Ramos (cell line): ENCODE results near the gene CWC15.
"Not testable (repeated sequence)": the region's sequence is repeated elsewhere in the genome, so short reads cannot be mapped to it uniquely, and the experiment has no call there.

Experiments used
- in situ Hi-C: fragments of 300-500 bp; cut with MboI; formaldehyde crosslinking; loops from one replicate; pipeline ENCODE4 v1.14.3; 2022; ENCODE audit warnings: low sequenced_read_pairs; ENCODE audit not compliant: unreplicated experiment

CWC15 gene

GRCh38 chr11:94973099-94973968 is at the start of gene CWC15, which contains the start of gene KDM4D:
Gene CWC15, minus strand, starts transcription at chr11:94973556. Its CDS starts 1,371 bp downstream, at chr11:94972185.
Gene KDM4D, plus strand, starts transcription at chr11:94973709. Its CDS starts 23,664 bp downstream, at chr11:94997373.
- in situ Hi-C loops: no loop called here

- in situ Hi-C loops: not testable (repeated sequence)
These were observed 48.1 kb upstream of the CWC15 start for GRCh38 chr11:95021468-95021867.

- in situ Hi-C loops: no loop called here
These were observed 42.8 kb upstream of the CWC15 start for GRCh38 chr11:95016139-95016538.

- in situ Hi-C loops: no loop called here
These were observed 40.9 kb upstream of the CWC15 start for GRCh38 chr11:95014184-95014821.

GRCh38 chr11:95011376-95011775 is 38.0 kb upstream of the CWC15 start:
- in situ Hi-C loops: no loop called here

- in situ Hi-C loops: no loop called here
These were observed 32.3 kb upstream of the CWC15 start for GRCh38 chr11:95005642-95006041.

- in situ Hi-C loops: no loop called here
These were observed 30.4 kb upstream of the CWC15 start for GRCh38 chr11:95003716-95004115.

GRCh38 chr11:94998285-94998684 is 24.9 kb upstream of the CWC15 start:
- in situ Hi-C loops: no loop called here

GRCh38 chr11:94997437-94997836 is 24.1 kb upstream of the CWC15 start:
- in situ Hi-C loops: no loop called here

- in situ Hi-C loops: no loop called here
These were observed 20.1 kb upstream of the CWC15 start for GRCh38 chr11:94993400-94993943.

GRCh38 chr11:94988748-94989147 is 15.4 kb upstream of the CWC15 start:
- in situ Hi-C loops: no loop called here

GRCh38 chr11:94987378-94987777 is 14.0 kb upstream of the CWC15 start:
- in situ Hi-C loops: no loop called here

- in situ Hi-C loops: no loop called here
These were observed 2.2 kb upstream of the CWC15 start for GRCh38 chr11:94975599-94975998.

- in situ Hi-C loops: no loop called here
These were observed 822 bp upstream of the CWC15 start for GRCh38 chr11:94974178-94974577.

GRCh38 chr11:94972700-94973098 is 657 bp downstream of the CWC15 start:
- in situ Hi-C loops: no loop called here

GRCh38 chr11:94968334-94968958 is 4.9 kb downstream of the CWC15 start:
- in situ Hi-C loops: no loop called here

- in situ Hi-C loops: no loop called here
These were observed 8.4 kb downstream of the CWC15 start for GRCh38 chr11:94964934-94965333.

GRCh38 chr11:94961255-94961654 is 12.1 kb downstream of the CWC15 start:
- in situ Hi-C loops: no loop called here

- in situ Hi-C loops: no loop called here
These were observed 12.9 kb downstream of the CWC15 start for GRCh38 chr11:94960488-94960887.

GRCh38 chr11:94959179-94959578 is 14.2 kb downstream of the CWC15 start:
- in situ Hi-C loops: no loop called here
